Measurements from ENCODE around the gene PDSS2.

GRCh38 chr6:107440936-107441335 lies 18.4 kb downstream of the PDSS2 start:
- TF ChIP-seq, protein P1, sequence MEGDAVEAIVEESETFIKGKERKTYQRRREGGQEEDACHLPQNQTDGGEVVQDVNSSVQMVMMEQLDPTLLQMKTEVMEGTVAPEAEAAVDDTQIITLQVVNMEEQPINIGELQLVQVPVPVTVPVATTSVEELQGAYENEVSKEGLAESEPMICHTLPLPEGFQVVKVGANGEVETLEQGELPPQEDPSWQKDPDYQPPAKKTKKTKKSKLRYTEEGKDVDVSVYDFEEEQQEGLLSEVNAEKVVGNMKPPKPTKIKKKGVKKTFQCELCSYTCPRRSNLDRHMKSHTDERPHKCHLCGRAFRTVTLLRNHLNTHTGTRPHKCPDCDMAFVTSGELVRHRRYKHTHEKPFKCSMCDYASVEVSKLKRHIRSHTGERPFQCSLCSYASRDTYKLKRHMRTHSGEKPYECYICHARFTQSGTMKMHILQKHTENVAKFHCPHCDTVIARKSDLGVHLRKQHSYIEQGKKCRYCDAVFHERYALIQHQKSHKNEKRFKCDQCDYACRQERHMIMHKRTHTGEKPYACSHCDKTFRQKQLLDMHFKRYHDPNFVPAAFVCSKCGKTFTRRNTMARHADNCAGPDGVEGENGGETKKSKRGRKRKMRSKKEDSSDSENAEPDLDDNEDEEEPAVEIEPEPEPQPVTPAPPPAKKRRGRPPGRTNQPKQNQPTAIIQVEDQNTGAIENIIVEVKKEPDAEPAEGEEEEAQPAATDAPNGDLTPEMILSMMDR (IDR thresholded peaks at IDR 0.05; ENCODE audit: low read length): no peak
- no peak for TF ChIP-seq EZH2 (IDR thresholded peaks at IDR 0.05; ENCODE audit: borderline replicate concordance, low read length)

Measured in OCI-LY1 (cell line).